ENCODE results near the gene HHAT. TPM values are rescaled to one million over a fixed set of nuclear protein-coding genes. Genes with fewer than 3 reads are reported as not detected.

HHAT gene
- total RNA-seq, 4 donors from 2014 or later, result 0.31 to 0.33 (median 0.33) TPM; not detected in 1

- ATAC-seq, result no peak
- no peak overlapping the region for H3K27ac ChIP-seq
- H3K27me3 ChIP-seq, result no peaks in the 10 kb centered on the region
- H3K4me3 ChIP-seq, result no peak overlapping the region
- TF ChIP-seq CTCF (IDR thresholded peaks at IDR 0.05 in 4 of 5, conservative IDR thresholded peaks at IDR 0.05 in 1 of 5), result no peak
- no peak for TF ChIP-seq POLR2A (IDR thresholded peaks at IDR 0.05)
- no peak for DNase-seq
- in situ Hi-C loops (cut with MboI; ENCODE audit: low sequenced_read_pairs in 4 of 4), result no loop called here
- H3K36me3 ChIP-seq, result no peaks in the 10 kb centered on the region
- H3K9me3 ChIP-seq, result no peaks in the 10 kb centered on the region
- intact Hi-C loops (cut with DNase I; ENCODE audit: low total_unique reads), result no loop called here
- H3K4me1 ChIP-seq, result no peaks in the 10 kb centered on the region
Observed at GRCh38 chr1:210483821-210484220, 155.1 kb downstream of the HHAT start.

GRCh38 chr1:210487021-210487420, 158.3 kb downstream of the HHAT start:
- in situ Hi-C loops (cut with MboI; ENCODE audit: low sequenced_read_pairs in 4 of 4), result no loop called here
- no peak for ATAC-seq
- no peaks in the 10 kb centered on the region for H3K4me1 ChIP-seq
- H3K4me3 ChIP-seq, result no peak overlapping the region
- H3K36me3 ChIP-seq, result no peaks in the 10 kb centered on the region
- TF ChIP-seq CTCF (IDR thresholded peaks at IDR 0.05 in 4 of 5, conservative IDR thresholded peaks at IDR 0.05 in 1 of 5), result no peak
- no peak for TF ChIP-seq POLR2A (IDR thresholded peaks at IDR 0.05)
- no peak for DNase-seq
- no peaks in the 10 kb centered on the region for H3K27me3 ChIP-seq
- H3K27ac ChIP-seq, result no peak overlapping the region
- no peaks in the 10 kb centered on the region for H3K9me3 ChIP-seq
- intact Hi-C loops (cut with DNase I; ENCODE audit: low total_unique reads), result no loop called here

GRCh38 chr1:210489491-210489890, 160.8 kb downstream of the HHAT start:
- TF ChIP-seq POLR2A (IDR thresholded peaks at IDR 0.05) (no peak), CTCF (IDR thresholded peaks at IDR 0.05 in 4 of 5, conservative IDR thresholded peaks at IDR 0.05 in 1 of 5) (no peak)
- Histone ChIP-seq H3K36me3 (no peaks in the 10 kb centered on the region), H3K4me1 (no peaks in the 10 kb centered on the region), H3K27me3 (no peaks in the 10 kb centered on the region), H3K27ac (no peak overlapping the region), H3K4me3 (no peak overlapping the region), H3K9me3 (no peaks in the 10 kb centered on the region)
- intact Hi-C loops (cut with DNase I; ENCODE audit: low total_unique reads) (no loop called here), in situ Hi-C loops (cut with MboI; ENCODE audit: low sequenced_read_pairs in 4 of 4) (no loop called here)
- no peak for ATAC-seq
- DNase-seq, result no peak

- no peak for TF ChIP-seq CTCF (IDR thresholded peaks at IDR 0.05 in 4 of 5, conservative IDR thresholded peaks at IDR 0.05 in 1 of 5)
- no peak for TF ChIP-seq POLR2A (IDR thresholded peaks at IDR 0.05)
- H3K4me3 ChIP-seq, result no peak overlapping the region
- no peaks in the 10 kb centered on the region for H3K9me3 ChIP-seq
- ATAC-seq (no peak), DNase-seq (no peak)
- intact Hi-C loops (cut with DNase I; ENCODE audit: low total_unique reads) (no loop called here), in situ Hi-C loops (cut with MboI; ENCODE audit: low sequenced_read_pairs in 4 of 4) (no loop called here)
- H3K36me3 ChIP-seq, result no peaks in the 10 kb centered on the region
- H3K27ac ChIP-seq, result no peak overlapping the region
- no peaks in the 10 kb centered on the region for H3K27me3 ChIP-seq
- no peaks in the 10 kb centered on the region for H3K4me1 ChIP-seq
Observed at GRCh38 chr1:210490781-210491180, 162.1 kb downstream of the HHAT start.

- ATAC-seq (no peak), DNase-seq (no peak)
- no peaks in the 10 kb centered on the region for H3K36me3 ChIP-seq
- no peak overlapping the region for H3K4me3 ChIP-seq
- TF ChIP-seq POLR2A (IDR thresholded peaks at IDR 0.05), result no peak
- no peak for TF ChIP-seq CTCF (IDR thresholded peaks at IDR 0.05 in 4 of 5, conservative IDR thresholded peaks at IDR 0.05 in 1 of 5)
- H3K27ac ChIP-seq, result no peak overlapping the region
- in situ Hi-C loops (cut with MboI; ENCODE audit: low sequenced_read_pairs in 4 of 4) (no loop called here), intact Hi-C loops (cut with DNase I; ENCODE audit: low total_unique reads) (no loop called here)
- H3K4me1 ChIP-seq, result no peaks in the 10 kb centered on the region
- H3K9me3 ChIP-seq, result no peaks in the 10 kb centered on the region
- H3K27me3 ChIP-seq, result no peaks in the 10 kb centered on the region
Observed at GRCh38 chr1:210496063-210496462, 167.4 kb downstream of the HHAT start.

Measured in gastrocnemius medialis (tissue), 4 donors.